Right atrium auricular region (tissue), 2 donors: ENCODE results near the gene ITGB7. TPM values are rescaled to one million over a fixed set of nuclear protein-coding genes. Genes with fewer than 3 reads are reported as not detected.

ENCODE experiments used
- DNase-seq: peaks from one replicate; pipeline ENCODE4 v3.0.0-alpha.2; 2019; ENCODE audit warnings: low spot score
- H3K27ac ChIP-seq, 2 donors: fragments of 200-600 bp; sonication (generic); 1 replicate in 1 of 2; 2 replicates in 1 of 2; pipeline ENCODE4 v1.5.1; 2016 to 2019
- H3K27me3 ChIP-seq, 2 donors: fragments of 200-600 bp; sonication (generic); one replicate each; pipeline versions ENCODE4 v1.5.1 to v1.6.0; 2017 to 2019
- H3K36me3 ChIP-seq: fragments of 200-600 bp; sonication (generic); one replicate; pipeline ENCODE4 v1.5.1; 2016
- H3K4me1 ChIP-seq, 2 donors: fragments of 200-600 bp; sonication (generic); one replicate each; pipeline versions ENCODE4 v1.5.1 to v1.6.0; 2017 to 2019
- H3K4me3 ChIP-seq, 2 donors: fragments of 200-600 bp; sonication (generic); 1 replicate in 1 of 2; 2 replicates in 1 of 2; pipeline ENCODE4 v1.5.1; 2017 to 2019; ENCODE audit warnings: mild to moderate bottlenecking in 1 of 2, moderate library complexity in 1 of 2
- H3K9me3 ChIP-seq, 2 donors: fragments of 200-600 bp; sonication (generic); one replicate each; pipeline ENCODE4 v1.5.1; 2019
- CTCF ChIP-seq, 2 donors: fragments of 200-600 bp; sonication (generic); IDR thresholded peaks; one replicate each; pipeline ENCODE4 v1.5.1; 2019; ENCODE audit warnings: antibody characterized with exemption in 2 of 2
- total RNA-seq, 2 donors: library from RNA; depleted of rRNA; stranded (reverse); fragments of >200 nt; gene quantifications; one replicate each; pipeline ENCODE4 v1.1.0, GENCODE V29; 2016

ITGB7 gene
- total RNA-seq, 2 donors from 2014 or later, result 0.47 TPM; not detected in 1

- no peak for DNase-seq
- peaks cover 0 to 7% of the 10 kb centered on the region in 2 donors for H3K4me1 ChIP-seq
- H3K27ac ChIP-seq, result no peak overlapping the region
- H3K27me3 ChIP-seq, result no peaks in the 10 kb centered on the region
- no peak overlapping the region for H3K4me3 ChIP-seq
- no peak for TF ChIP-seq CTCF (IDR thresholded peaks at IDR 0.05)
- no peaks in the 10 kb centered on the region for H3K36me3 ChIP-seq
- H3K9me3 ChIP-seq, result no peaks in the 10 kb centered on the region
These were observed 33.9 kb downstream of the ITGB7 start for GRCh38 chr12:53173085-53173715.

- Histone ChIP-seq H3K4me3 (no peak overlapping the region), H3K27ac (no peak overlapping the region), H3K4me1 (peaks cover 0 to 7% of the 10 kb centered on the region in 2 donors), H3K36me3 (no peaks in the 10 kb centered on the region), H3K27me3 (no peaks in the 10 kb centered on the region), H3K9me3 (no peaks in the 10 kb centered on the region)
- DNase-seq, result no peak
- TF ChIP-seq CTCF (IDR thresholded peaks at IDR 0.05), result no peak
These were observed 34.7 kb downstream of the ITGB7 start for GRCh38 chr12:53172352-53172751.

GRCh38 chr12:53171725-53172329, 35.2 kb downstream of the ITGB7 start:
- no peak for TF ChIP-seq CTCF (IDR thresholded peaks at IDR 0.05)
- peaks cover 0 to 7% of the 10 kb centered on the region in 2 donors for H3K4me1 ChIP-seq
- H3K27me3 ChIP-seq, result no peaks in the 10 kb centered on the region
- no peaks in the 10 kb centered on the region for H3K36me3 ChIP-seq
- H3K4me3 ChIP-seq, result no peak overlapping the region
- no peak for DNase-seq
- no peak overlapping the region for H3K27ac ChIP-seq
- H3K9me3 ChIP-seq, result no peaks in the 10 kb centered on the region

GRCh38 chr12:53170876-53171724, 36.0 kb downstream of the ITGB7 start:
- no peaks in the 10 kb centered on the region for H3K9me3 ChIP-seq
- H3K27me3 ChIP-seq, result no peaks in the 10 kb centered on the region
- DNase-seq, result no peak
- no peak overlapping the region for H3K27ac ChIP-seq
- TF ChIP-seq CTCF (IDR thresholded peaks at IDR 0.05), result no peak
- H3K36me3 ChIP-seq, result no peaks in the 10 kb centered on the region
- H3K4me1 ChIP-seq, result peaks cover 0 to 7% of the 10 kb centered on the region in 2 donors
- H3K4me3 ChIP-seq, result no peak overlapping the region

GRCh38 chr12:53170215-53170614, 36.8 kb downstream of the ITGB7 start:
- Histone ChIP-seq H3K4me1 (peaks cover 0 to 5% of the 10 kb centered on the region in 2 donors), H3K27ac (no peak overlapping the region), H3K27me3 (no peaks in the 10 kb centered on the region), H3K4me3 (no peak overlapping the region), H3K36me3 (no peaks in the 10 kb centered on the region), H3K9me3 (no peaks in the 10 kb centered on the region)
- no peak for TF ChIP-seq CTCF (IDR thresholded peaks at IDR 0.05)
- no peak for DNase-seq
